Chondrocyte (in vitro differentiated cells): ENCODE data around the gene ABLIM2. TPM values are rescaled to one million over a fixed set of nuclear protein-coding genes. Genes with fewer than 3 reads are reported as not detected.

Experiments used
- DNase-seq: peaks from one replicate; pipeline ENCODE4 v3.0.0; 2021; ENCODE audit warnings: mixed read lengths, low spot score
- H3K27ac Mint-ChIP-seq: one replicate; pipeline ENCODE4 v1.8.0; 2021; ENCODE audit warnings: mild to moderate bottlenecking, moderate library complexity, mixed read lengths; ENCODE audit not compliant: unreplicated experiment
- H3K27me3 Mint-ChIP-seq: 2 replicates; pipeline ENCODE4 v1.8.0; 2021; ENCODE audit warnings: low read depth, mixed read lengths
- H3K36me3 Mint-ChIP-seq: 2 replicates; pipeline ENCODE4 v1.8.0; 2021; ENCODE audit warnings: low read depth, mixed read lengths
- H3K4me1 Mint-ChIP-seq: 2 replicates; pipeline ENCODE4 v1.8.0; 2021; ENCODE audit warnings: low read depth, mild to moderate bottlenecking, mixed read lengths
- H3K4me3 Mint-ChIP-seq: one replicate; pipeline ENCODE4 v1.8.0; 2021; ENCODE audit warnings: mild to moderate bottlenecking, moderate library complexity, mixed read lengths; ENCODE audit not compliant: unreplicated experiment
- H3K9me3 Mint-ChIP-seq: 2 replicates; pipeline ENCODE4 v1.8.0; 2021; ENCODE audit warnings: low read depth, mixed read lengths
- total RNA-seq: library from RNA; stranded (reverse); gene quantifications from 3 replicates; pipeline ENCODE4 v1.2.1, GENCODE V29; 2021
- TF ChIP-seq, protein P1 (sequence below): fragments of 200-600 bp; sonication (generic); IDR thresholded peaks from 2 replicates; pipeline ENCODE4 v1.5.0; 2021; ENCODE audit warnings: antibody characterized with exemption, mild to moderate bottlenecking, moderate library complexity

ABLIM2 gene
- total RNA-seq, 1 donor from 2014 or later = 0.47 TPM

- peak overlapping the region; percentile 91 for H3K4me3 Mint-ChIP-seq
- TF ChIP-seq, protein P1, sequence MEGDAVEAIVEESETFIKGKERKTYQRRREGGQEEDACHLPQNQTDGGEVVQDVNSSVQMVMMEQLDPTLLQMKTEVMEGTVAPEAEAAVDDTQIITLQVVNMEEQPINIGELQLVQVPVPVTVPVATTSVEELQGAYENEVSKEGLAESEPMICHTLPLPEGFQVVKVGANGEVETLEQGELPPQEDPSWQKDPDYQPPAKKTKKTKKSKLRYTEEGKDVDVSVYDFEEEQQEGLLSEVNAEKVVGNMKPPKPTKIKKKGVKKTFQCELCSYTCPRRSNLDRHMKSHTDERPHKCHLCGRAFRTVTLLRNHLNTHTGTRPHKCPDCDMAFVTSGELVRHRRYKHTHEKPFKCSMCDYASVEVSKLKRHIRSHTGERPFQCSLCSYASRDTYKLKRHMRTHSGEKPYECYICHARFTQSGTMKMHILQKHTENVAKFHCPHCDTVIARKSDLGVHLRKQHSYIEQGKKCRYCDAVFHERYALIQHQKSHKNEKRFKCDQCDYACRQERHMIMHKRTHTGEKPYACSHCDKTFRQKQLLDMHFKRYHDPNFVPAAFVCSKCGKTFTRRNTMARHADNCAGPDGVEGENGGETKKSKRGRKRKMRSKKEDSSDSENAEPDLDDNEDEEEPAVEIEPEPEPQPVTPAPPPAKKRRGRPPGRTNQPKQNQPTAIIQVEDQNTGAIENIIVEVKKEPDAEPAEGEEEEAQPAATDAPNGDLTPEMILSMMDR = no peak
Observed at GRCh38 chr4:8160233-8160560, 1.6 kb upstream of the ABLIM2 start.

DNA sequence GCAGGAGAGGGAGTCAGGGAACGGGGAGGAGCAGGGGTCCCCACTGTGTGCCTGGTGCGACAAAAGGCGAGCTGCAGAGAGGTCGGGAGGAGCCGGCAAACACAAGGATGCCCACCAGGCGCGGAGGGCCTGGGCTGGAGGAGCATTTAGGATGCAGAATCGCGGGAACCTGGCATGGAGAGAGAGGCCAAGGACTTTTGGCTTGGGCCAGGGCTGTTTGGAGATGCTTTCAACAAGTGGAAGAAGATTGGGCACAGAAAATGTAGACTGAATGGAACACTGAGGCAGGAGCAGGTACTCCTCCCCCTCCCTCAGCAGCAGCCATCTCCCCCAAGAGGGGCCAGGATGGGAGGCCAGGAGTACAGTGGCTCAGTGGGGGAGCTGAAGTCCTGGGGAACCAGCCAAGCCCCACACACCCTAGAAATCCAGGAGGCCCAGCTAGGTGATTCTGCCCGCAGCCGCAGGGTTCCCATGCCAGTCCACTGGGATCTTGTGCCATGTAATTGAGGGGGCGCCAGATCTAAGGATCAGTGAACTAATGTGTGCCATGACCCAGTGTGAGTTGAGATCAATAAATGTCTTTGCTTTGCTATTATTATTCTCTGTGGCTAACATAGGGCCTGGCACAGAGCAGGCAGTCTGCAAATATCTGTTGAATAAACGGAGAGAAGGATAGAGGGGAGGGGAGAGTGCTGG is 1.1 kb upstream of the ABLIM2 start:
- peaks cover 9% of the 10 kb centered on the region for H3K4me1 Mint-ChIP-seq
- H3K4me3 Mint-ChIP-seq = peak overlapping the region; percentile 91
- TF ChIP-seq, protein P1 = no peak
- peaks cover 18% of the 10 kb centered on the region for H3K27me3 Mint-ChIP-seq
- no peak overlapping the region for H3K27ac Mint-ChIP-seq
- no peaks in the 10 kb centered on the region for H3K9me3 Mint-ChIP-seq
- H3K36me3 Mint-ChIP-seq = no peaks in the 10 kb centered on the region
- DNase-seq = no peak

More at GRCh38 chr4:8160233-8160560, 1.6 kb upstream of the ABLIM2 start:
- DNase-seq = no peak
- no peaks in the 10 kb centered on the region for H3K9me3 Mint-ChIP-seq
- H3K27me3 Mint-ChIP-seq = peaks cover 21% of the 10 kb centered on the region
- no peaks in the 10 kb centered on the region for H3K36me3 Mint-ChIP-seq
- H3K4me1 Mint-ChIP-seq = peaks cover 9% of the 10 kb centered on the region
- H3K27ac Mint-ChIP-seq = no peak overlapping the region

GRCh38 chr4:8157944-8158709 is 486 bp downstream of the ABLIM2 start:
- no peaks in the 10 kb centered on the region for H3K9me3 Mint-ChIP-seq
- peaks cover 9% of the 10 kb centered on the region for H3K4me1 Mint-ChIP-seq
- H3K27ac Mint-ChIP-seq = no peak overlapping the region
- H3K4me3 Mint-ChIP-seq = peak overlapping the region; percentile 64
- peaks cover 17% of the 10 kb centered on the region for H3K27me3 Mint-ChIP-seq
- no peaks in the 10 kb centered on the region for H3K36me3 Mint-ChIP-seq
- TF ChIP-seq, protein P1 = no peak
- no peak for DNase-seq

DNA sequence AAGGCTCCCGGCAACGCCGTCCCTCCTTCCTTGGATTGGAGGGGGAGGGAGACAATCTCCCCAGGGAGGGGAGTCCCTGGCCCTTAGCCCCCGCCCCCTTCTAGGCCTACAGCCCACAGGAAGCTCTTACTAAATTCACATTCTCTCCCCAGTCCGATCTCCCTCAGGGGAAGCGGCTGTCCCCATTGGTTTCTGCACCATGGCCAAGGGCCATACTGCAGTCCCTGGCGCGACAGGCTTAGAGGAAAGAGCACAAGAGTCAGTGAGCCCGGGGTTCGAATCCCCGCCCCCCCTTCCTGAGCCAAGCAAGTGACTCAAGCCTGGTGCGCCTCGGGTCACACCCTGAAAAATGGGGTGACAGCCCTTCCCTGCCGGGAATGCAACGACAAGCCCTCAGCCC is 1.1 kb downstream of the ABLIM2 start:
- Mint-ChIP-seq H3K9me3 (no peaks in the 10 kb centered on the region), H3K36me3 (no peaks in the 10 kb centered on the region), H3K27me3 (peaks cover 23% of the 10 kb centered on the region), H3K27ac (no peak overlapping the region), H3K4me1 (peaks cover 9% of the 10 kb centered on the region), H3K4me3 (peak overlapping the region; percentile 31)
- TF ChIP-seq, protein P1 = no peak
- DNase-seq = no peak

DNA sequence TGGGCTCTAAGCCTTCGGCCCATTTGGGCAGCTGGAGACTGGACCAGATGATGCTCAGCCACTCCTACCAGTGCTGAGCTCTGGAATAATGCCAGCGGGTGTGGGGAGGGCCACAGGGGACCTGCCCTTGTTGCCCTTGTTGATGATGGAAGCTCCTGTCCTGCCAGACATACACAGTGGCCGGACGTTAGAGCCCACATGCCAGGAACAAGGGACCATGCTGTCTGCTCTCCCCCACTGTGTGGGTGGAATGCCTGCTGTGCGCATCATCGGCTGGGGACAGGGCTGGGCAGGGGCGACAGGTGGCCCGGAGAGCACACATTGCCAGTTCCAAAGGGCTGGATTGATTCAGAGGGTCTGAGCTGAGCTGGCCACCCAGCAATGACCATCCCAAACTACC is 2.0 kb downstream of the ABLIM2 start:
- no peak overlapping the region for H3K27ac Mint-ChIP-seq
- H3K4me1 Mint-ChIP-seq = peaks cover 9% of the 10 kb centered on the region
- DNase-seq = no peak
- TF ChIP-seq, protein P1 = no peak
- no peaks in the 10 kb centered on the region for H3K36me3 Mint-ChIP-seq
- H3K9me3 Mint-ChIP-seq = no peaks in the 10 kb centered on the region
- no peak overlapping the region for H3K4me3 Mint-ChIP-seq
- H3K27me3 Mint-ChIP-seq = peaks cover 24% of the 10 kb centered on the region
